Measurements from ENCODE around the gene CA10. TPM values are rescaled to one million over a fixed set of nuclear protein-coding genes. Genes with fewer than 3 reads are reported as not detected.

Gene CA10
- total RNA-seq, 1 donor from 2014 or later = 2.2 TPM

GRCh38 chr17:51651513-51652298 is 506.8 kb downstream of the CA10 start:
- no peaks in the 10 kb centered on the region for H3K36me3 Mint-ChIP-seq
- peaks cover 34% of the 10 kb centered on the region for H3K27me3 Mint-ChIP-seq
- DNase-seq (ENCODE audit: extremely low spot score, unreplicated experiment) = no peak
- TF ChIP-seq CTCF (conservative IDR thresholded peaks at IDR 0.05) = no peak
- no peak overlapping the region for H3K4me3 Mint-ChIP-seq
- no peak overlapping the region for H3K27ac Mint-ChIP-seq
- H3K4me1 Mint-ChIP-seq (ENCODE audit: unreplicated experiment) = peaks cover 12% of the 10 kb centered on the region
- H3K9me3 Mint-ChIP-seq = no peaks in the 10 kb centered on the region

GRCh38 chr17:51650772-51651171 is 507.7 kb downstream of the CA10 start:
- Mint-ChIP-seq H3K27ac (no peak overlapping the region), H3K27me3 (peaks cover 31% of the 10 kb centered on the region), H3K4me3 (no peak overlapping the region)

GRCh38 chr17:51650202-51650601 is 508.3 kb downstream of the CA10 start:
- no peak for DNase-seq (ENCODE audit: extremely low spot score, unreplicated experiment)
- Mint-ChIP-seq H3K36me3 (no peaks in the 10 kb centered on the region), H3K27me3 (peaks cover 31% of the 10 kb centered on the region), H3K27ac (no peak overlapping the region), H3K9me3 (no peaks in the 10 kb centered on the region), H3K4me1 (ENCODE audit: unreplicated experiment) (peaks cover 12% of the 10 kb centered on the region), H3K4me3 (no peak overlapping the region)
- TF ChIP-seq CTCF (conservative IDR thresholded peaks at IDR 0.05) = no peak

More at GRCh38 chr17:51650772-51651171, 507.7 kb downstream of the CA10 start:
- no peak for TF ChIP-seq CTCF (conservative IDR thresholded peaks at IDR 0.05)
- Mint-ChIP-seq H3K9me3 (no peaks in the 10 kb centered on the region), H3K36me3 (no peaks in the 10 kb centered on the region), H3K4me1 (ENCODE audit: unreplicated experiment) (peaks cover 12% of the 10 kb centered on the region)
- no peak for DNase-seq (ENCODE audit: extremely low spot score, unreplicated experiment)

- no peak for TF ChIP-seq CTCF (conservative IDR thresholded peaks at IDR 0.05)
- Mint-ChIP-seq H3K9me3 (no peaks in the 10 kb centered on the region), H3K4me1 (ENCODE audit: unreplicated experiment) (peaks cover 12% of the 10 kb centered on the region), H3K27me3 (peaks cover 43% of the 10 kb centered on the region), H3K4me3 (no peak overlapping the region), H3K27ac (no peak overlapping the region), H3K36me3 (no peaks in the 10 kb centered on the region)
- DNase-seq (ENCODE audit: extremely low spot score, unreplicated experiment) = no peak
Measured at GRCh38 chr17:51647826-51648225, 510.7 kb downstream of the CA10 start.

GRCh38 chr17:51647067-51647466 is 511.4 kb downstream of the CA10 start:
- H3K4me1 Mint-ChIP-seq (ENCODE audit: unreplicated experiment) = peaks cover 12% of the 10 kb centered on the region
- peaks cover 47% of the 10 kb centered on the region for H3K27me3 Mint-ChIP-seq
- TF ChIP-seq CTCF (conservative IDR thresholded peaks at IDR 0.05) = no peak
- H3K27ac Mint-ChIP-seq = no peak overlapping the region
- no peaks in the 10 kb centered on the region for H3K36me3 Mint-ChIP-seq
- H3K9me3 Mint-ChIP-seq = no peaks in the 10 kb centered on the region
- no peak for DNase-seq (ENCODE audit: extremely low spot score, unreplicated experiment)
- no peak overlapping the region for H3K4me3 Mint-ChIP-seq

Measured in type B pancreatic cell (in vitro differentiated cells).